ENCODE data around the gene CNNM2. TPM values are rescaled to one million over a fixed set of nuclear protein-coding genes. Genes with fewer than 3 reads are reported as not detected.

Gene CNNM2
- total RNA-seq, 1 experiment from 2014 or later: 16.1 TPM

DNA sequence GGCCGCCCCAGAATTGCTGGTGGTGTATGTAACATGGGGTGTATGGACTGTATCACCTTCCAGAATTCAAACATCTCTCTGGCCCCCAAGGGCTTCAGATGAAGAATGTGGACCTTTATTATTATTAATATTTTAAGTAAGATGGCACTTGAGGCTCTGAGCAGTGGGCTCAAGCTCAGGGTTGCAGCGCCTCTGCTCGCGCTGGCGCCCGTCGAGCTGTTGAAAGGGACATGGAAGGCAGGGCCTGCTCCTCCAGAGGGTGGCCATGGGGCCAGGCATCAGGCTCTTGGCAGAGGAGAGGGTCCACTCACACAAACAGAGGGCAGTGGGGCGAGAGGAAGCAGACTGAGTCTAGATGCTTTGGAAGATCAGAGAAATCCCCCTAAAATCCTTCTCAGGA, 154.8 kb downstream of the CNNM2 start:
- no peaks in the 10 kb centered on the region for H3K9me3 ChIP-seq
- H3K36me3 ChIP-seq (ENCODE audit: control insufficient read depth, insufficient read depth, low read length): no peaks in the 10 kb centered on the region; the same call in none of the 2 replicates
- CTCF ChIA-PET: no interaction called here
- Mint-ChIP-seq H3K36me3 (ENCODE audit: insufficient read depth, unreplicated experiment) (peaks cover under 1% of the 10 kb centered on the region), H3K27ac (ENCODE audit: unreplicated experiment) (no peak overlapping the region), H3K4me1 (ENCODE audit: low read depth, unreplicated experiment) (no peaks in the 10 kb centered on the region), H3K9me3 (ENCODE audit: unreplicated experiment) (no peaks in the 10 kb centered on the region), H3K27me3 (ENCODE audit: insufficient read depth, unreplicated experiment) (no peaks in the 10 kb centered on the region), H3K4me3 (ENCODE audit: unreplicated experiment) (no peak overlapping the region)
- TF ChIP-seq, protein P1, sequence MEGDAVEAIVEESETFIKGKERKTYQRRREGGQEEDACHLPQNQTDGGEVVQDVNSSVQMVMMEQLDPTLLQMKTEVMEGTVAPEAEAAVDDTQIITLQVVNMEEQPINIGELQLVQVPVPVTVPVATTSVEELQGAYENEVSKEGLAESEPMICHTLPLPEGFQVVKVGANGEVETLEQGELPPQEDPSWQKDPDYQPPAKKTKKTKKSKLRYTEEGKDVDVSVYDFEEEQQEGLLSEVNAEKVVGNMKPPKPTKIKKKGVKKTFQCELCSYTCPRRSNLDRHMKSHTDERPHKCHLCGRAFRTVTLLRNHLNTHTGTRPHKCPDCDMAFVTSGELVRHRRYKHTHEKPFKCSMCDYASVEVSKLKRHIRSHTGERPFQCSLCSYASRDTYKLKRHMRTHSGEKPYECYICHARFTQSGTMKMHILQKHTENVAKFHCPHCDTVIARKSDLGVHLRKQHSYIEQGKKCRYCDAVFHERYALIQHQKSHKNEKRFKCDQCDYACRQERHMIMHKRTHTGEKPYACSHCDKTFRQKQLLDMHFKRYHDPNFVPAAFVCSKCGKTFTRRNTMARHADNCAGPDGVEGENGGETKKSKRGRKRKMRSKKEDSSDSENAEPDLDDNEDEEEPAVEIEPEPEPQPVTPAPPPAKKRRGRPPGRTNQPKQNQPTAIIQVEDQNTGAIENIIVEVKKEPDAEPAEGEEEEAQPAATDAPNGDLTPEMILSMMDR (IDR thresholded peaks at IDR 0.05; ENCODE audit: insufficient read depth in 1 of 2, low read depth in 1 of 2, low read length in 1 of 2, severe bottlenecking in 1 of 2, unreplicated experiment in 1 of 2): no peak
- no peaks in the 10 kb centered on the region for H3K27me3 ChIP-seq (replicated peaks; ENCODE audit: control insufficient read depth, insufficient read depth, low read length)
- POLR2A ChIA-PET: no interaction called here
- intact Hi-C loops (cut with micrococcal nuclease; ENCODE audit: unreplicated experiment): no loop called here
- no peak for DNase-seq
- H3K4me1 ChIP-seq: peaks cover 8% of the 10 kb centered on the region
- no TSS peak for BruUV-seq (replicated peaks)
- no peak overlapping the region for H3K4me3 ChIP-seq (ENCODE audit: low read depth, low read length)

DNA sequence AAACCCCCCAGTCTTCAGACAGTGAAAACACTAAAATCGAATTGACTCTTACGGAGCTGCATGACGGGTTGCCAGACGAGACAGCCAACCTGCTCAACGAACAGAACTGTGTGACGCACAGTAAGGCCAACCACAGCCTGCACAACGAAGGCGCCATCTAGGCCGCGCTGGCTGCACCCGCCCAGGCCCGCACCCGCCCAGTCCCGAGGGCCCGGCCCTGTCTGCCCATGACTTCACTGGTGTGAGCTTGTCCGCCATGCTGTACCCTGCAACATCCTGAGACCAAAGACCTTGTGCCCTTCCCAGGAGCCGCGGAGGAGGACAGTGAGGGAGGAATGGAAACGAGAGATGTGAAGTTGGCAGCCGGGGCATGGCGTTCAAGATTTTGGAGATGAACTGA, 158.9 kb downstream of the CNNM2 start:
- H3K27me3 ChIP-seq (replicated peaks; ENCODE audit: control insufficient read depth, insufficient read depth, low read length): no peaks in the 10 kb centered on the region
- no peaks in the 10 kb centered on the region for H3K4me1 Mint-ChIP-seq (ENCODE audit: low read depth, unreplicated experiment)
- no peak overlapping the region for H3K27ac Mint-ChIP-seq (ENCODE audit: unreplicated experiment)
- H3K4me3 Mint-ChIP-seq (ENCODE audit: unreplicated experiment): no peak overlapping the region
- ChIA-PET POLR2A (no interaction called here), CTCF (interaction anchor here (1.3 kb wide), 1 partner anchor 168 kb away, joined by 3 read pairs; no protein-coding TSS in a partner anchor)
- H3K4me1 ChIP-seq: peaks cover 8% of the 10 kb centered on the region; the same call in 1 of the 2 replicates
- H3K9me3 ChIP-seq: no peaks in the 10 kb centered on the region
- DNase-seq: no peak
- no peaks in the 10 kb centered on the region; the same call in none of the 2 replicates for H3K36me3 ChIP-seq (ENCODE audit: control insufficient read depth, insufficient read depth, low read length)
- no peaks in the 10 kb centered on the region for H3K9me3 Mint-ChIP-seq (ENCODE audit: unreplicated experiment)
- no TSS peak for BruUV-seq (replicated peaks)
- intact Hi-C loops (cut with micrococcal nuclease; ENCODE audit: unreplicated experiment): no loop called here
- H3K36me3 Mint-ChIP-seq (ENCODE audit: insufficient read depth, unreplicated experiment): peaks cover 21% of the 10 kb centered on the region
- TF ChIP-seq, protein P1 (IDR thresholded peaks at IDR 0.05; ENCODE audit: insufficient read depth in 1 of 2, low read depth in 1 of 2, low read length in 1 of 2, severe bottlenecking in 1 of 2, unreplicated experiment in 1 of 2): no peak
- H3K4me3 ChIP-seq (ENCODE audit: low read depth, low read length): no peak overlapping the region
- H3K27me3 Mint-ChIP-seq (ENCODE audit: insufficient read depth, unreplicated experiment): no peaks in the 10 kb centered on the region

DNA sequence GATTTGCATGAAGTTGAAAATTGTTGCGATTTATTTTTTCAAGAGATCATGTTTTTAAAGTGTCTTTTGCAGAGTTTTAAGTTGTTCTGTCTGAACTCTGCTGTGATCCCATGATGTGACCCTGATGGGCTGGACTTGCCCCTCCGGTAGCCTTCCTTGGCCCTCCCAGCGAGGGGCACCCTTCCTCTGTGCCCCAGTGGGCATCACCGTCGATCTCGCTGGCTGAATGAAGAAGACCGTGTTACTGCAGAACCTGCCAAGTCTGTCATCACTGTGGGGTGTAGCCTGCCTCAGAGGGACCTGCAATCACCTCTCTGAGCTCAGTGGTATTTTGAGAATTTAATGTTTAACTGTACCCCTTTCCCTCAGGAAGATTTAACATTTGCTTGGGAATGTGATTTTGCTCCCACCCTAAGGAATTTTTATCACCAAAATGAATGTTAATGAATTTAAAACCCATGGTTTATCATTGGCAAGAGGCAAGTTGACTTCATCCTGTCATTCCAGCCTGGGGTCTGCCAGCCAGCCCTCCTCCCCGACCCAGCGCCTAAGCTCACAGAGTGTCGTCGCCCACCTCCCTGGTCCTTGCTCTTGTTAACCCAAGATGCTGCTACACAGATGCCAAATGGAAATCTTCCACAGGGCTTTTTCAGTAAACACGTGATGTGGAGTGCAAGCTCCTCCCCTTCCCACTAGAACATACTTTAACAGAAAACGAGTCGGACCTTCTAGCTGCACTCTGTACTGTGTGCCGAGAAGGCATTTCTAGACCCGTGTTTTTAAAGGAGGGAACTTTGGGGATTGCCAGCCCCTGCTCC, 159.6 kb downstream of the CNNM2 start:
- no peak for DNase-seq
- Mint-ChIP-seq H3K4me1 (ENCODE audit: low read depth, unreplicated experiment) (no peaks in the 10 kb centered on the region), H3K27ac (ENCODE audit: unreplicated experiment) (no peak overlapping the region), H3K9me3 (ENCODE audit: unreplicated experiment) (no peaks in the 10 kb centered on the region), H3K36me3 (ENCODE audit: insufficient read depth, unreplicated experiment) (peaks cover 22% of the 10 kb centered on the region), H3K4me3 (ENCODE audit: unreplicated experiment) (no peak overlapping the region), H3K27me3 (ENCODE audit: insufficient read depth, unreplicated experiment) (no peaks in the 10 kb centered on the region)
- BruUV-seq (replicated peaks): no TSS peak
- intact Hi-C loops (cut with micrococcal nuclease; ENCODE audit: unreplicated experiment): no loop called here
- ChIA-PET POLR2A (no interaction called here), CTCF (interaction anchor here (0.5 to 1.3 kb wide), 2 partner anchors 167 to 357 kb away, joined by 3 to 9 read pairs; no protein-coding TSS in a partner anchor)
- TF ChIP-seq, protein P1 (IDR thresholded peaks at IDR 0.05; ENCODE audit: insufficient read depth in 1 of 2, low read depth in 1 of 2, low read length in 1 of 2, severe bottlenecking in 1 of 2, unreplicated experiment in 1 of 2): no peak
- H3K36me3 ChIP-seq (ENCODE audit: control insufficient read depth, insufficient read depth, low read length): no peaks in the 10 kb centered on the region; the same call in none of the 2 replicates
- H3K4me3 ChIP-seq (ENCODE audit: low read depth, low read length): no peak overlapping the region
- no peaks in the 10 kb centered on the region for H3K27me3 ChIP-seq (replicated peaks; ENCODE audit: control insufficient read depth, insufficient read depth, low read length)
- H3K9me3 ChIP-seq: no peaks in the 10 kb centered on the region
- H3K4me1 ChIP-seq: peaks cover 8% of the 10 kb centered on the region; the same call in 1 of the 2 replicates
